HCT116 (cell line): ENCODE results near the gene GCK.

Source experiments
- POLR2A ChIP-seq: IDR thresholded peaks from 2 replicates; pipeline ENCODE4 v1.7.0; 2011; ENCODE audit warnings: borderline replicate concordance; ENCODE audit not compliant: insufficient read depth, insufficient read length; ENCODE audit errors: extremely low read depth
- YY1 ChIP-seq: IDR thresholded peaks from 2 replicates; pipeline ENCODE4 v1.6.1; 2011; ENCODE audit warnings: low read length, low read depth, moderate library complexity, mild to moderate bottlenecking; ENCODE audit not compliant: insufficient replicate concordance; ENCODE audit errors: extremely low read depth
- ZBTB33 ChIP-seq: IDR thresholded peaks from 2 replicates; pipeline ENCODE4 v1.6.1; 2011; ENCODE audit warnings: mild to moderate bottlenecking, low read length, moderate library complexity; ENCODE audit not compliant: insufficient replicate concordance; ENCODE audit errors: extremely low read depth

GRCh38 chr7:44213877-44214388 is 24.7 kb upstream of the GCK start:
- TF ChIP-seq ZBTB33 (no peak), YY1 (no peak), POLR2A (no peak)
